HFFc6 (cell line): ENCODE measurements around the gene SCN9A. TPM values are rescaled to one million over a fixed set of nuclear protein-coding genes. Genes with fewer than 3 reads are reported as not detected.
"Not testable (repeated sequence)": the region's sequence is repeated elsewhere in the genome, so short reads cannot be mapped to it uniquely, and the experiment has no call there.

Source experiments
- DNase-seq: peaks from one replicate; pipeline ENCODE4 v3.0.0-alpha.2; 2018
- H3K27ac Mint-ChIP-seq: 2 replicates; pipeline ENCODE4 v1.8.0; 2020; ENCODE audit warnings: mild to moderate bottlenecking, mixed read lengths
- H3K27me3 Mint-ChIP-seq: 2 replicates; pipeline ENCODE4 v1.8.0; 2021; ENCODE audit warnings: mild to moderate bottlenecking, moderate library complexity, mixed read lengths; ENCODE audit not compliant: insufficient read depth
- H3K36me3 Mint-ChIP-seq: 2 replicates; pipeline ENCODE4 v1.8.0; 2021; ENCODE audit warnings: low read depth, mixed read lengths
- H3K4me1 Mint-ChIP-seq: 2 replicates; pipeline ENCODE4 v1.8.0; 2020; ENCODE audit warnings: low read depth, mixed read lengths
- H3K4me3 Mint-ChIP-seq: 2 replicates; pipeline ENCODE4 v1.8.0; 2020; ENCODE audit warnings: mild to moderate bottlenecking, moderate library complexity, mixed read lengths
- H3K9me3 Mint-ChIP-seq: 2 replicates; pipeline ENCODE4 v1.8.0; 2020; ENCODE audit warnings: mild to moderate bottlenecking, mixed read lengths
- CTCF ChIP-seq: fragments of 200-600 bp; sonication (generic); IDR thresholded peaks from 2 replicates; pipeline ENCODE4 v1.5.0; 2021; ENCODE audit warnings: antibody characterized with exemption, mild to moderate bottlenecking
- total RNA-seq, 6 experiments: library from RNA; stranded (reverse); fragmentation: NEBNext Ultra II Directional; extraction: Animal tissue kit (Norgen Biotek cat#: 25700); gene quantifications; 2 replicates in 1 of 6; 3 replicates in 5 of 6; pipeline ENCODE4 v1.2.3, GENCODE V29; 2021

The SCN9A gene
- total RNA-seq, 6 experiments from 2014 or later = 41.1 to 66.1 (median 55.8) TPM

- peak overlapping the region; percentile 64 for H3K27ac Mint-ChIP-seq
- H3K27me3 Mint-ChIP-seq = no peaks in the 10 kb centered on the region
- no peaks in the 10 kb centered on the region for H3K9me3 Mint-ChIP-seq
- peak; percentile 3 for DNase-seq
- no peak overlapping the region for H3K4me3 Mint-ChIP-seq
- H3K36me3 Mint-ChIP-seq = no peaks in the 10 kb centered on the region
- no peak for TF ChIP-seq CTCF
- H3K4me1 Mint-ChIP-seq = peaks cover 48% of the 10 kb centered on the region
These were observed 37.5 kb upstream of the SCN9A start for GRCh38 chr2:166413255-166413654.

DNA sequence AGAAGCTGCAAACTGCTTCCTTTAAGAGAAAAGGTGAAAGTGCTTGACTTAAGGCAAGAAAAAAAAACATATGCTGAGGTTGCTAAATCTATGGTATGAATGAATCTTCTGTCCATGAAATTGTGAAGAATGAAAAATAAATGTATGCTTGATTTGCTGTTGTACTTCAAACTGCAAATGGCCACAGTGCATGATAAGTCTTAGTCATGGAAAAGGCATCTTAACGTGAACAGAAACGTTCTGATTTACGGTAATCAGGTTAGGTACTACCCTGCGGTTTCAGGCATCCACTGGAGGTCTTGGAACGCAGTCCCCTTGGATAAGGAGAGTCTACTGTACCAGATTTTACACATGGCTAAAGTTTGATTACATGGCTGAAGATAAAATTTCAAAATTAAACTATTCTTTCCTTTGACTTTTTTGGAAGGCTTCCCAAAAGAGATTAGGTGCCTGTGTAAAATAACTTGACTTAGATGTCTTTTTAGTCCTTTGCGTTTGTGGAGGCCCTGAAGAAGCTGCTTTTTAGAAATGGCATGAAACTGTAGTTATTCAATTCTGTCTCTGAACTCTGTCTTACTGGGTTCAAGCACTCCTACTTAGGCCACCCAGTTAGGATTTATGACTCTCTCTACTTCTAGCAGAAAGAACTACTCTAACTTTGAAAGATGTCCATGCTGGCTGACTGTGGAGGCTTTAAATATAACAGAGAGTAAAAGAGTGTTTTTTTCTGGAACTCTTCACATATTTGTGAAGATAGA, 35.9 kb upstream of the SCN9A start:
- H3K9me3 Mint-ChIP-seq = no peaks in the 10 kb centered on the region
- H3K27me3 Mint-ChIP-seq = no peaks in the 10 kb centered on the region
- H3K36me3 Mint-ChIP-seq = no peaks in the 10 kb centered on the region
- TF ChIP-seq CTCF = no peak
- peaks cover 58% of the 10 kb centered on the region for H3K4me1 Mint-ChIP-seq
- peak; percentile 51 for DNase-seq
- H3K4me3 Mint-ChIP-seq = peak overlapping the region; percentile 77
- H3K27ac Mint-ChIP-seq = peak overlapping the region; percentile 94

DNA sequence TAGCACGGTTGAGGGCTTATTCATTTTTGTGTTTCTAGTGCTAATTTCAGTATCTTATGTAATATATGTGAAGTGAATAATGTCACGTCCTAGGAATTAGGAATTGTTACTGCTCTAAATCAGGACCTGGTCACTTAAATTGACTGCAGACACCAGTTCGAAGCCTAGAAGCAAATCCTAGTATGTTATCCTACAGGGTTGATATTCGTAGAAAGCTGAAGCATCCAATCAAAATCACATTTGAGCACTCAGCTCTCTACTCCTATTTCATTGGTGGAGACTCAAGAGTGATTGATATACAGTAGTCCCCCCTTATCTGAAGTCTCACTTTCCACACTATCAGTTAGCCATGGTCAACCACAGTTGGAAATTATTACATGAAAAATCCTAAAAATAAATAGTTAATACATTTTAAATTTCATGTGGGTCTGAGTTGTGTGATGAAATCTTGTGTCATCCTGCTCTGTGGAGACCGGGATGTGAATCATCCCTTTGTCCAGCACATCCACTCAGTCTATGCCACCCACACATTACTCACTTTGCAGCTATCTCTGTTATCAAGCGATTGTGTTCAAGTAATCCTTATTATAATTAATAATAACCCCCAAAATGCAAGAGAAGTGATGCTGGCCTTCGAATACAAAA, 35.2 kb upstream of the SCN9A start:
- H3K4me1 Mint-ChIP-seq = peaks cover 58% of the 10 kb centered on the region

DNA sequence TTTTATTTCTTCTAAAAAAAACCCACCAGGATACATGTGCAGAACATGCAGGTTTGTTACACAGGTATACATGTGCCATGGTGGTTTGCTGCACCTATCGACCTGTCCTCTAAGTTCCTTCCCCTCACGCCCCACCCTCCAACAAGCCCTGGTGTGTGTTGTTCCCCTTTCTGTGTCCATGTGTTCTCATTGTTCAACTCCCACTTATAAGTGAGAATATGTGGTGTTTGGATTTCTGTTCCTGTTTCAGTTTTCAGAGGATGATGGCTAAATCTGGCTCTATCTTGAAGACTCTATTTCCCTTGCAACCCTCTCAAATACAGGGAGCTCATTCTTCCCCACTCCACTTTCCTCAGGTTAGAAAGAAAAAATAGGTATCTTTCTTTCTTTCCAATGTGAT, 32.0 kb upstream of the SCN9A start:
- H3K36me3 Mint-ChIP-seq, H3K27me3 Mint-ChIP-seq, H3K4me3 Mint-ChIP-seq, H3K27ac Mint-ChIP-seq, H3K9me3 Mint-ChIP-seq, DNase-seq: not testable (repeated sequence)
- peaks cover 56% of the 10 kb centered on the region for H3K4me1 Mint-ChIP-seq

More for the DNA sequence above, 35.2 kb upstream of the SCN9A start:
- H3K9me3 Mint-ChIP-seq = no peaks in the 10 kb centered on the region
- no peak for TF ChIP-seq CTCF
- peak overlapping the region; percentile 77 for H3K4me3 Mint-ChIP-seq
- H3K27me3 Mint-ChIP-seq = no peaks in the 10 kb centered on the region
- DNase-seq = peak; percentile 88
- peak overlapping the region; percentile 94 for H3K27ac Mint-ChIP-seq
- no peaks in the 10 kb centered on the region for H3K36me3 Mint-ChIP-seq

DNA sequence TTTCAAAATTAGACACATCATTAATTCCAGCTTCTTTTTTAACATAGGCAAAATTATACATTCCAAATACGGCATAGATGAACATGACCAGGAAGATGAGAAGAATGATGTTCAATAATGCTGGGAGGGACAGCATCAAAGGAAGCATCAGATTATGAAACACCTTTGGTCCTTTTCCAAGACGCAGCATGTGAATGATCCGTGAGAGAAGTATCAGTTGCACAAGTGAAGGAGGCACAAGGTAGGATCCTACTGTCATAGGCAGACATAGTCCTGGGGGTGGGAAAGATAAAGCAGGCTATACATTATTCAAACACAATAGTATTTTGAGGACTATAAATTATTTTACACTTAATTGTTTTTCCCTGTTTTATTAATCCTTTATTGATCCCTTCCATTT, 30.6 kb upstream of the SCN9A start:
- Mint-ChIP-seq H3K27me3 (no peaks in the 10 kb centered on the region), H3K9me3 (no peaks in the 10 kb centered on the region), H3K4me3 (no peak overlapping the region), H3K27ac (no peak overlapping the region), H3K4me1 (peaks cover 42% of the 10 kb centered on the region), H3K36me3 (no peaks in the 10 kb centered on the region)
- DNase-seq = no peak
- TF ChIP-seq CTCF = no peak

- H3K4me1 Mint-ChIP-seq = peaks cover 34% of the 10 kb centered on the region
- no peak for TF ChIP-seq CTCF
These were observed 29.8 kb upstream of the SCN9A start for GRCh38 chr2:166405569-166405926.

More at GRCh38 chr2:166405569-166405926, 29.8 kb upstream of the SCN9A start:
- H3K9me3 Mint-ChIP-seq = no peaks in the 10 kb centered on the region
- H3K4me3 Mint-ChIP-seq = no peak overlapping the region
- no peaks in the 10 kb centered on the region for H3K27me3 Mint-ChIP-seq
- H3K27ac Mint-ChIP-seq = no peak overlapping the region
- H3K36me3 Mint-ChIP-seq = no peaks in the 10 kb centered on the region
- DNase-seq = no peak
